K562 (cell line): ENCODE measurements around the gene HFE. TPM values are rescaled to one million over a fixed set of nuclear protein-coding genes. Genes with fewer than 3 reads are reported as not detected.
A peak's percentile ranks its signal among the peaks of the same experiment; 100 is the strongest.

ENCODE experiments used
- ADNP ChIP-seq: fragments of 200-800 bp; sonication (Bioruptor generic); IDR thresholded peaks from 2 replicates; pipeline ENCODE4 v1.6.1; 2016; ENCODE audit warnings: missing genetic modification characterization, missing compliant biosample characterization
- ELF4 ChIP-seq: fragments of 450-650 bp; formaldehyde crosslinking; IDR thresholded peaks from 2 replicates; pipeline ENCODE4 v1.4.0; 2022; ENCODE audit warnings: missing genetic modification characterization
- ETV6 ChIP-seq, 3 experiments: fragments of 150-350 bp in 1 of 3; sonication (generic) in 1 of 3; formaldehyde crosslinking in 1 of 3; IDR thresholded peaks; 2 replicates each; pipeline versions ENCODE4 v1.6.1 to v1.8.0; 2014 to 2022; ENCODE audit warnings: borderline replicate concordance in 2 of 3, low read depth in 2 of 3, antibody characterized with exemption in 1 of 3, low read length in 1 of 3, mild to moderate bottlenecking in 1 of 3, missing genetic modification reagents in 1 of 3
- KAT2B ChIP-seq: IDR thresholded peaks from one replicate; pipeline ENCODE4 v1.6.1; 2012; ENCODE audit warnings: low read depth, mild to moderate bottlenecking, control low read depth, inconsistent platforms, low read length, moderate library complexity
- KAT8 ChIP-seq: fragments of 450-650 bp; IDR thresholded peaks from 2 replicates; pipeline ENCODE4 v1.6.1; 2016; ENCODE audit warnings: low read depth, mild to moderate bottlenecking
- MYBL2 ChIP-seq, 2 experiments: fragments of 450-650 bp in 1 of 2; sonication (generic) in 1 of 2; formaldehyde crosslinking in 1 of 2; IDR thresholded peaks; 2 replicates each; pipeline versions ENCODE4 v1.6.1 to v1.8.1; 2017 to 2022; ENCODE audit warnings: borderline replicate concordance in 1 of 2, inconsistent platforms in 1 of 2, low read depth in 1 of 2, mild to moderate bottlenecking in 1 of 2, missing genetic modification reagents in 1 of 2, moderate library complexity in 1 of 2
- POLR3A ChIP-seq: IDR thresholded peaks from 2 replicates; pipeline ENCODE4 v1.6.1; 2011; ENCODE audit warnings: borderline replicate concordance, mild to moderate bottlenecking, moderate library complexity; ENCODE audit not compliant: insufficient read length, insufficient read depth; ENCODE audit errors: extremely low read depth
- RBFOX2 ChIP-seq: fragments of 200-400 bp; formaldehyde crosslinking; IDR thresholded peaks from 2 replicates; pipeline ENCODE4 v1.6.1; 2017; ENCODE audit warnings: low read depth, mild to moderate bottlenecking, low read length, moderate library complexity
- RFX5 ChIP-seq: IDR thresholded peaks from 2 replicates; pipeline ENCODE4 v1.6.1; 2011; ENCODE audit warnings: low read depth, mild to moderate bottlenecking, improper control_type of control experiment, low read length
- RNF2 ChIP-seq: sonication (generic); IDR thresholded peaks from 2 replicates; pipeline ENCODE4 v1.6.1; 2016
- polyA plus RNA-seq, 8 experiments: library from polyadenylated mRNA; depleted of rRNA in 4 of 8; stranded (reverse) in 5 of 8; unstranded in 3 of 8; fragments of >200 nt; fragmentation: Nextera tagmentation in 2 of 8; fragmentation: Illumina TruSeq in 1 of 8; extraction: Ambion mirVana in 2 of 8; extraction: Trizol in 1 of 8; gene quantifications; 2 replicates each; pipeline versions ENCODE4 v1.2.1 to v1.2.3, GENCODE V29; 2011 to 2014; ENCODE audit warnings: inconsistent platforms in 1 of 8, missing spikeins in 1 of 8
- total RNA-seq, 7 experiments: library from RNA; depleted of rRNA in 6 of 7; stranded (reverse); fragments of >200 nt in 6 of 7; fragmentation: Illumina TruSeq in 2 of 7; extraction: Trizol in 2 of 7; gene quantifications; 2 replicates each; pipeline versions ENCODE4 v1.2.1 to v1.2.3, GENCODE V29; 2011 to 2021; ENCODE audit warnings: low replicate concordance in 1 of 7
- TF ChIP-seq, protein P1 (sequence below): sonication (generic); formaldehyde crosslinking; IDR thresholded peaks from 2 replicates; pipeline ENCODE4 v1.8.1; 2022; ENCODE audit warnings: missing genetic modification reagents
- TF ChIP-seq, protein P2 (sequence below): fragments of 450-650 bp; formaldehyde crosslinking; IDR thresholded peaks from 2 replicates; pipeline ENCODE4 v1.4.0; 2022; ENCODE audit warnings: missing genetic modification characterization
- TF ChIP-seq, protein P3 (sequence below): fragments of 250-450 bp; sonication (Bioruptor Pico); IDR thresholded peaks from 2 replicates; pipeline ENCODE4 v1.9.0; 2021; ENCODE audit warnings: mild to moderate bottlenecking
- TF ChIP-seq, protein P4 (sequence below), 2 experiments: fragments of 450-650 bp; formaldehyde crosslinking in 1 of 2; IDR thresholded peaks; 2 replicates each; pipeline versions ENCODE4 v1.4.0 to v1.6.1; 2014 to 2020; ENCODE audit warnings: mild to moderate bottlenecking in 2 of 2, borderline replicate concordance in 1 of 2, low read depth in 1 of 2

The HFE gene
- total and polyA plus RNA-seq, 9 of the 15 experiments (the other 6 are each of a cell fraction or from before 2014, with no cell fraction given): 0.14 to 1.2 (median 0.76) TPM

DNA sequence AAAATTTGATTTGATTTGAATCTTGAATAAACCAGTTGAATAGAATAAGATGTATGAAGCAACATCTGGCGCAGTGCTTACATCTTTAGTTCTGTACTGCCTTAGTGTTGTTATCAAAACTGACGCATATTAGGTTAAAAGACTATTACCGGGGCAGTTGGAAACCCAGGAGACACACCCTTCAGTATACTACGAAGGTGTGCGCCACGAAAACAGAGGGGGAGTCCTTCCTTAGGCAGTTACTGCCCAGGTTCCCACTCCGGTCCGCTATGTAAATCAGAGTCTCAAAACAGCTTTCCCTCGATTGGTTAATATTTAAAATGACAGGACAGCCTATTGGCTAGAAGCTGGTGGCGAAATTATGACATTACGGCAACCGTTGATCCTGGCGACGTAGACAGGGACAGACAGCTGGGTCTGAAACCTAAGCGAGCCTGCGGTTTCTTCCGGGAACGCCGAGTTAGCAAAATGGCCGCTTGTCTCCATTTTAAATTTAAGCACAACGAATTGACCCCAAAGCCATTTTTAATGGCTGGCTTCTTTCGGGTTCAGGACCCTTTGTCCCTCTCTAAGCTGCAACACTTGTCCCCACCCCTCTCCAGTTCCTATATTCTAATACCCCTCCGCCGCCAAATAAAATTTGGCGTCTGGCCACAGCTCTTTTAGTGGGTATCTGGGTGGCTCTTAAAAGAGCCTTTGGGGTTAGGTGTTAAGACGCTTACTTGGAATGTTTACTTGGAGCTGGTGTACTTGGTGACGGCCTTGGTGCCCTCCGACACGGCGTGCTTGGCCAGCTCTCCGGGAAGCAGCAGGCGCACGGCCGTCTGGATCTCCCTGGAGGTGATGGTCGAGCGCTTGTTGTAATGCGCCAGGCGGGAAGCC, 35.8 kb downstream of the HFE start (continued):
- TF ChIP-seq, protein P1, sequence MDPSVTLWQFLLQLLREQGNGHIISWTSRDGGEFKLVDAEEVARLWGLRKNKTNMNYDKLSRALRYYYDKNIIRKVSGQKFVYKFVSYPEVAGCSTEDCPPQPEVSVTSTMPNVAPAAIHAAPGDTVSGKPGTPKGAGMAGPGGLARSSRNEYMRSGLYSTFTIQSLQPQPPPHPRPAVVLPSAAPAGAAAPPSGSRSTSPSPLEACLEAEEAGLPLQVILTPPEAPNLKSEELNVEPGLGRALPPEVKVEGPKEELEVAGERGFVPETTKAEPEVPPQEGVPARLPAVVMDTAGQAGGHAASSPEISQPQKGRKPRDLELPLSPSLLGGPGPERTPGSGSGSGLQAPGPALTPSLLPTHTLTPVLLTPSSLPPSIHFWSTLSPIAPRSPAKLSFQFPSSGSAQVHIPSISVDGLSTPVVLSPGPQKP (CRISPR knock-in tag): no peak
- peak in 1 of 2 experiments; percentile 54; a peak in 2 of 4 replicates for TF ChIP-seq ETV6 (IDR thresholded peaks at IDR 0.05; ENCODE audit: borderline replicate concordance in 1 of 2, low read depth in 2 of 2, low read length in 1 of 2)
- TF ChIP-seq ETV6 (CRISPR knock-in tag; IDR thresholded peaks at IDR 0.05; ENCODE audit: borderline replicate concordance): peak; percentile 93; the same call in 1 of the 2 replicates
- peak; percentile 97 for TF ChIP-seq ELF4
- TF ChIP-seq, protein P2, sequence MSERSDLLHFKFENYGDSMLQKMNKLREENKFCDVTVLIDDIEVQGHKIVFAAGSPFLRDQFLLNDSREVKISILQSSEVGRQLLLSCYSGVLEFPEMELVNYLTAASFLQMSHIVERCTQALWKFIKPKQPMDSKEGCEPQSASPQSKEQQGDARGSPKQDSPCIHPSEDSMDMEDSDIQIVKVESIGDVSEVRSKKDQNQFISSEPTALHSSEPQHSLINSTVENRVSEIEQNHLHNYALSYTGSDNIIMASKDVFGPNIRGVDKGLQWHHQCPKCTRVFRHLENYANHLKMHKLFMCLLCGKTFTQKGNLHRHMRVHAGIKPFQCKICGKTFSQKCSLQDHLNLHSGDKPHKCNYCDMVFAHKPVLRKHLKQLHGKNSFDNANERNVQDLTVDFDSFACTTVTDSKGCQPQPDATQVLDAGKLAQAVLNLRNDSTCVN (CRISPR knock-in tag): peak; percentile 99
- TF ChIP-seq MYBL2 (IDR thresholded peaks at IDR 0.05; ENCODE audit: low read depth): peak; percentile 100
- no peak; the same call in 1 of the 2 replicates for TF ChIP-seq MYBL2 (CRISPR knock-in tag; IDR thresholded peaks at IDR 0.05; ENCODE audit: borderline replicate concordance)
- TF ChIP-seq ADNP (tag): no peak; the same call in 1 of the 2 replicates
- peak; percentile 47; the same call in 1 of the 2 replicates for TF ChIP-seq RFX5
- TF ChIP-seq, protein P3, sequence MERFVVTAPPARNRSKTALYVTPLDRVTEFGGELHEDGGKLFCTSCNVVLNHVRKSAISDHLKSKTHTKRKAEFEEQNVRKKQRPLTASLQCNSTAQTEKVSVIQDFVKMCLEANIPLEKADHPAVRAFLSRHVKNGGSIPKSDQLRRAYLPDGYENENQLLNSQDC (CRISPR knock-in tag): peak; percentile 98
- TF ChIP-seq RNF2: peak; percentile 91
- no peak for TF ChIP-seq POLR3A
- TF ChIP-seq KAT2B: no peak
- peak; percentile 83 for TF ChIP-seq RBFOX2
- peak; percentile 93 for TF ChIP-seq KAT8
- TF ChIP-seq, protein P4, sequence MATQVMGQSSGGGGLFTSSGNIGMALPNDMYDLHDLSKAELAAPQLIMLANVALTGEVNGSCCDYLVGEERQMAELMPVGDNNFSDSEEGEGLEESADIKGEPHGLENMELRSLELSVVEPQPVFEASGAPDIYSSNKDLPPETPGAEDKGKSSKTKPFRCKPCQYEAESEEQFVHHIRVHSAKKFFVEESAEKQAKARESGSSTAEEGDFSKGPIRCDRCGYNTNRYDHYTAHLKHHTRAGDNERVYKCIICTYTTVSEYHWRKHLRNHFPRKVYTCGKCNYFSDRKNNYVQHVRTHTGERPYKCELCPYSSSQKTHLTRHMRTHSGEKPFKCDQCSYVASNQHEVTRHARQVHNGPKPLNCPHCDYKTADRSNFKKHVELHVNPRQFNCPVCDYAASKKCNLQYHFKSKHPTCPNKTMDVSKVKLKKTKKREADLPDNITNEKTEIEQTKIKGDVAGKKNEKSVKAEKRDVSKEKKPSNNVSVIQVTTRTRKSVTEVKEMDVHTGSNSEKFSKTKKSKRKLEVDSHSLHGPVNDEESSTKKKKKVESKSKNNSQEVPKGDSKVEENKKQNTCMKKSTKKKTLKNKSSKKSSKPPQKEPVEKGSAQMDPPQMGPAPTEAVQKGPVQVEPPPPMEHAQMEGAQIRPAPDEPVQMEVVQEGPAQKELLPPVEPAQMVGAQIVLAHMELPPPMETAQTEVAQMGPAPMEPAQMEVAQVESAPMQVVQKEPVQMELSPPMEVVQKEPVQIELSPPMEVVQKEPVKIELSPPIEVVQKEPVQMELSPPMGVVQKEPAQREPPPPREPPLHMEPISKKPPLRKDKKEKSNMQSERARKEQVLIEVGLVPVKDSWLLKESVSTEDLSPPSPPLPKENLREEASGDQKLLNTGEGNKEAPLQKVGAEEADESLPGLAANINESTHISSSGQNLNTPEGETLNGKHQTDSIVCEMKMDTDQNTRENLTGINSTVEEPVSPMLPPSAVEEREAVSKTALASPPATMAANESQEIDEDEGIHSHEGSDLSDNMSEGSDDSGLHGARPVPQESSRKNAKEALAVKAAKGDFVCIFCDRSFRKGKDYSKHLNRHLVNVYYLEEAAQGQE (IDR thresholded peaks at IDR 0.05; ENCODE audit: borderline replicate concordance): no peak
- TF ChIP-seq, protein P4 (CRISPR knock-in tag; IDR thresholded peaks at IDR 0.05; ENCODE audit: low read depth): no peak
